Measurements from ENCODE around the gene HERC6.
"Not testable (repeated sequence)": the region's sequence is repeated elsewhere in the genome, so short reads cannot be mapped to it uniquely, and the experiment has no call there.

The HERC6 gene

GRCh38 chr4:88391703-88392102 is 13.1 kb downstream of the HERC6 start:
- DNase-seq: no peak

- DNase-seq: no peak
Observed at GRCh38 chr4:88396681-88397080, 18.0 kb downstream of the HERC6 start.

- no peak for DNase-seq
Observed at GRCh38 chr4:88398381-88398780, 19.7 kb downstream of the HERC6 start.

GRCh38 chr4:88409206-88409605 is 30.6 kb downstream of the HERC6 start:
- DNase-seq: no peak

- no peak for DNase-seq
Observed at GRCh38 chr4:88409789-88410188, 31.1 kb downstream of the HERC6 start.

- DNase-seq: no peak
Observed at GRCh38 chr4:88411491-88412096, 32.9 kb downstream of the HERC6 start.

- no peak for DNase-seq
Observed at GRCh38 chr4:88413801-88414200, 35.1 kb downstream of the HERC6 start.

GRCh38 chr4:88414755-88415154 is 36.1 kb downstream of the HERC6 start:
- DNase-seq: no peak

GRCh38 chr4:88415982-88416381 is 37.3 kb downstream of the HERC6 start:
- no peak for DNase-seq

- no peak for DNase-seq
Observed at GRCh38 chr4:88418411-88418810, 39.8 kb downstream of the HERC6 start.

- no peak for DNase-seq
Observed at GRCh38 chr4:88419874-88420273, 41.2 kb downstream of the HERC6 start.

GRCh38 chr4:88420844-88421243 is 42.2 kb downstream of the HERC6 start:
- DNase-seq: no peak

GRCh38 chr4:88422403-88422802 is 43.8 kb downstream of the HERC6 start:
- DNase-seq: no peak

GRCh38 chr4:88429401-88429800 is 50.7 kb downstream of the HERC6 start:
- DNase-seq: no peak

GRCh38 chr4:88435987-88436693 is 57.5 kb downstream of the HERC6 start:
- no peak for DNase-seq

- DNase-seq: not testable (repeated sequence)
Observed at GRCh38 chr4:88437873-88438272, 59.2 kb downstream of the HERC6 start.

GRCh38 chr4:88439161-88439760 is 60.6 kb downstream of the HERC6 start:
- no peak for DNase-seq

GRCh38 chr4:88440146-88440545 is 61.5 kb downstream of the HERC6 start:
- DNase-seq: no peak

- DNase-seq: no peak
Observed at GRCh38 chr4:88441696-88442095, 63.0 kb downstream of the HERC6 start.

GRCh38 chr4:88442689-88443191 is 64.1 kb downstream of the HERC6 start:
- DNase-seq: no peak

GRCh38 chr4:88443486-88443885 is 64.8 kb downstream of the HERC6 start:
- DNase-seq: no peak

- DNase-seq: no peak
Observed at GRCh38 chr4:88445252-88445651, 66.6 kb downstream of the HERC6 start.

GRCh38 chr4:88446124-88446523 is 67.5 kb downstream of the HERC6 start:
- DNase-seq: no peak

- no peak for DNase-seq
Observed at GRCh38 chr4:88447371-88448095, 68.9 kb downstream of the HERC6 start.

Measured in stimulated activated naive CD4-positive, alpha-beta T cell (primary cell).